ENCODE measurements around the gene PDLIM5. TPM values are rescaled to one million over a fixed set of nuclear protein-coding genes. Genes with fewer than 3 reads are reported as not detected.

Gene PDLIM5
- total and polyA plus RNA-seq, 5 experiments from 2014 or later, result 29.1 to 46.3 (median 33.6) TPM

DNA sequence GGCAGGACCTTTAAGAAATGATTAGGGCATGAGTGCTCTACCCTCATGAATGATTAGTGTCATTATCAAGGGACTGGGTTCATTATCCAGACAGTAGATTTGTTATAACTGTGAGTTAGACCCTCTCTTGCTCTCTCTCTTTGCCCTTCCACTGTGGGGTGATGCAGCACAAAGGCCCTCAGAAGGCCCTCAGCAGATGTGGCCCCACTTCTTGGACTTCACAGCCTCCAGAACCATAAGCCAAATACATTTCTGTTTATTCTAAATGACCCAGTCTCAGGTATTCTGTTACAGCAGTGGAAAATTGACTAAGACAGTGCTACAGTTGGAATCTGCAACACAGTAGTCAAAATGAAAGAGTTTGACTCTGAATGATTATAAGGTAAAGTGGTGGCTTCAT is 17.2 kb upstream of the PDLIM5 start:
- Mint-ChIP-seq H3K4me1 (peaks cover 0 to 4% (median 1%) of the 10 kb centered on the region in 4 donors), H3K27me3 (peaks cover 0 to 5% (median 4%) of the 10 kb centered on the region in 5 donors), H3K9me3 (peaks cover 0 to 3% (median 0%) of the 10 kb centered on the region in 9 donors), H3K36me3 (peaks cover 0 to 2% (median 0%) of the 10 kb centered on the region in 3 donors), H3K27ac (no peak overlapping the region), H3K4me3 (no peak overlapping the region)
- DNase-seq (no peak), ATAC-seq (no peak)
- POLR2A ChIA-PET, result no interaction called here

DNA sequence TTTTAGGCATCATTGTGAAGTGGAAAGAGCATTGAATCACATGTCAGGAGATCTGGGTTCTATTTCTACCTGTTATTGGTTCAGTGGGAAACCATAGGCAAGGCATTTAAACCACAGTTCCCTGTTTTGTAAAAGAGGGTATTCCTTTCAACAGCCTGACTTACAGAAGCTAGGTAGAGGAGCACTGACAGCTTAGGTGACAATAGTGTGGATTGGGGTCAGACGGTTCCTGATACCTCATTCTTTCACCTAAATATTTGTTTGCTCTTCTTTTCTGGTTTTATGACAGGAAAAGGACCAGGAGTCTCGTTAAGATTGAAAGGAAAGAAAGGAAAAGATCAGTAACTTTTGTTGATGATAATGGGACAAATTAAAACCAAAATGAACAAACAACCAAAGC is 15.9 kb upstream of the PDLIM5 start:
- Mint-ChIP-seq H3K9me3 (peaks cover 0 to 3% (median 0%) of the 10 kb centered on the region in 9 donors), H3K27me3 (peaks cover 0 to 5% (median 4%) of the 10 kb centered on the region in 5 donors), H3K4me1 (peaks cover 0 to 6% (median 2%) of the 10 kb centered on the region in 4 donors), H3K27ac (no peak overlapping the region), H3K4me3 (no peak overlapping the region), H3K36me3 (peaks cover 0 to 2% (median 0%) of the 10 kb centered on the region in 3 donors)
- ATAC-seq, result no peak
- POLR2A ChIA-PET, result no interaction called here
- no peak for DNase-seq

GRCh38 chr4:94436512-94436911 is 15.2 kb upstream of the PDLIM5 start:
- DNase-seq (no peak), ATAC-seq (no peak)
- Mint-ChIP-seq H3K9me3 (peaks cover 0 to 3% (median 0%) of the 10 kb centered on the region in 9 donors), H3K27ac (no peak overlapping the region), H3K27me3 (peaks cover 0 to 5% (median 4%) of the 10 kb centered on the region in 5 donors), H3K4me1 (peaks cover 0 to 6% (median 2%) of the 10 kb centered on the region in 4 donors), H3K36me3 (peaks cover 0 to 2% (median 0%) of the 10 kb centered on the region in 3 donors), H3K4me3 (no peak overlapping the region)
- POLR2A ChIA-PET, result no interaction called here

GRCh38 chr4:94439606-94440005 is 12.1 kb upstream of the PDLIM5 start:
- POLR2A ChIA-PET, result no interaction called here
- H3K27ac Mint-ChIP-seq, result no peak overlapping the region

DNA sequence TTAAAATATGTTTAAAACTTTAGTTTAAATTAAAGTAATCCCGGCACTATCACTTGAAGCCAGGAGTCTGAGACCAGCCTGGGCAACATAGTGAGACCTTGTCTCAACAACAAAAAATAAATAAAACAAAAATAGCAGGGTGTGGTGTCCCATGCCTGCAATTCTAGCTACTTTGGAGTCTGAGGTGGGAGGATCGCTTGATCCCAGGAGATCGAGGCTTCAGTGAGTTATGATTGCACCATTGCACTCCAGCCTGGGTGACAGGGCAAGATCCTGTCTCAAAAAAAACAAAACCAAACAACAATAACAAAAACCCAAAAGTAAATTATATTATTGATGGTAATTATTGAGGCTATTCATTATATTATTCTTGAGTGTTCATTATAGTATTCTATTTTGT is 9.9 kb upstream of the PDLIM5 start:
- POLR2A ChIA-PET, result no interaction called here
- ATAC-seq (no peak), DNase-seq (no peak)
- H3K27ac Mint-ChIP-seq, result no peak overlapping the region
- peaks cover 0 to 6% (median 2%) of the 10 kb centered on the region in 4 donors for H3K4me1 Mint-ChIP-seq
- H3K9me3 Mint-ChIP-seq, result no peaks in the 10 kb centered on the region
- H3K36me3 Mint-ChIP-seq, result no peaks in the 10 kb centered on the region
- no peak overlapping the region for H3K4me3 Mint-ChIP-seq
- peaks cover 1 to 14% (median 3%) of the 10 kb centered on the region in 5 donors for H3K27me3 Mint-ChIP-seq

More at GRCh38 chr4:94439606-94440005, 12.1 kb upstream of the PDLIM5 start:
- Mint-ChIP-seq H3K27me3 (peaks cover 0 to 4% (median 1%) of the 10 kb centered on the region in 5 donors), H3K36me3 (no peaks in the 10 kb centered on the region), H3K4me3 (no peak overlapping the region), H3K9me3 (peaks cover 0 to under 1% (median 0%) of the 10 kb centered on the region in 9 donors), H3K4me1 (peaks cover 0 to 6% (median 2%) of the 10 kb centered on the region in 4 donors)
- ATAC-seq, result no peak
- DNase-seq, result no peak

DNA sequence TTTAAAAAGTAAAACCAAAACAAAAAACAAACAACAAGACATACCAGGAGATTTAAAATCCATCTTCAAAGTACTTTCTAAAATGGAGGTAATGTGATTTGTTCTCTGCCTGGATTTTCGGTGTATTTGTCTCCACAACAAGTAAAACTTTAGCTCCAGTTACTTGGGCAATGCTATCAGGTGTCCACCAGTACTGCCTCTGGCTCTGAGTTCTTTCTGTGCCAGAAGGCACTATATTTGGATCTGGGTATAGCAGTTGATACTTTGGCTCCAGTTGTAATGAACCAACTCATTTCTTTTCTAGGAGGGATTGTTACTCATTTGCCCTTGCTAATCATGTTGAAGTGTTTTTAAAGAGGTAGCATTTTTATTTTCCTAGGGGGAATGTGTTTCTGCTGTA is 9.5 kb upstream of the PDLIM5 start:
- ATAC-seq, result no peak
- POLR2A ChIA-PET, result no interaction called here
- Mint-ChIP-seq H3K9me3 (no peaks in the 10 kb centered on the region), H3K27me3 (peaks cover 3 to 18% (median 7%) of the 10 kb centered on the region in 5 donors), H3K4me1 (peaks cover 0 to 6% (median 2%) of the 10 kb centered on the region in 4 donors), H3K4me3 (no peak overlapping the region), H3K36me3 (no peaks in the 10 kb centered on the region), H3K27ac (no peak overlapping the region)
- no peak for DNase-seq

- H3K9me3 Mint-ChIP-seq, result no peaks in the 10 kb centered on the region
- H3K4me1 Mint-ChIP-seq, result peaks cover 0 to 6% (median 3%) of the 10 kb centered on the region in 4 donors
- POLR2A ChIA-PET, result no interaction called here
- H3K4me3 Mint-ChIP-seq, result no peak overlapping the region
- no peaks in the 10 kb centered on the region for H3K36me3 Mint-ChIP-seq
- H3K27ac Mint-ChIP-seq, result no peak overlapping the region
- peaks cover 9 to 39% (median 21%) of the 10 kb centered on the region in 5 donors for H3K27me3 Mint-ChIP-seq
- DNase-seq (no peak), ATAC-seq (no peak)
These were observed 5.4 kb upstream of the PDLIM5 start for GRCh38 chr4:94446386-94446785.

DNA sequence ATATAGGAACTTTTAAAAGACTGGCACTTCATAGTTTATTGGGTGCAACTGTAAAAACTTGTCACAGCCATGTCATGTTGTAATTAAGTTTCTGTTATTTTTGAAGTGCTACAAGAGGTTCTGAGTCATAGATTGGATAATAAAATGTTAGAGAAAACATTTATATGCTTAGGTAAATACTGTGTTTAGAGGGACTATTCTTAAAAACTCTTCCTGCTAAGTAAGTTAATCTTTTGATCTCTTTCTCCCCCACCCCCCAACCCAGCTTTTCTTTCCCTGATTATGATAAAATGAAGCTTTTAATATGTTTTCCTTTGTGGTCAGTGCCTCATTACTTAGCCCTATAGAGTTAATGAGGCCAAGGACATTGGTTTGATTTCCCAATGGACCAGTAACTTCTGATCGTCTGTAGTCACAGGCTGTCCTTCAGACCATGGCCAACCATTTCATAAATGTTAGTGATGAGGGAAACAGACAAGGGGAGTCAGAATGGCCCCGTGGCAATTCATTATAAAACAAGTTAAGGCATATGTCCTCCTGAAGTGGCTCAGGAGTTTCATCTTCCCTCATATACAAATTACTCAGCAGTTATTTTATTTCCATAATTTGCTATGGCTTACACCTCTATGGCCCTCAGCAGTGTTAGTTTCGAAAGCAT is 3.9 kb upstream of the PDLIM5 start:
- Mint-ChIP-seq H3K4me1 (peaks cover 4 to 12% (median 9%) of the 10 kb centered on the region in 4 donors), H3K9me3 (no peaks in the 10 kb centered on the region), H3K4me3 (no peak overlapping the region), H3K27ac (no peak overlapping the region), H3K36me3 (no peaks in the 10 kb centered on the region), H3K27me3 (peaks cover 9 to 39% (median 21%) of the 10 kb centered on the region in 5 donors)
- POLR2A ChIA-PET, result no interaction called here
- ATAC-seq (no peak), DNase-seq (no peak)

DNA sequence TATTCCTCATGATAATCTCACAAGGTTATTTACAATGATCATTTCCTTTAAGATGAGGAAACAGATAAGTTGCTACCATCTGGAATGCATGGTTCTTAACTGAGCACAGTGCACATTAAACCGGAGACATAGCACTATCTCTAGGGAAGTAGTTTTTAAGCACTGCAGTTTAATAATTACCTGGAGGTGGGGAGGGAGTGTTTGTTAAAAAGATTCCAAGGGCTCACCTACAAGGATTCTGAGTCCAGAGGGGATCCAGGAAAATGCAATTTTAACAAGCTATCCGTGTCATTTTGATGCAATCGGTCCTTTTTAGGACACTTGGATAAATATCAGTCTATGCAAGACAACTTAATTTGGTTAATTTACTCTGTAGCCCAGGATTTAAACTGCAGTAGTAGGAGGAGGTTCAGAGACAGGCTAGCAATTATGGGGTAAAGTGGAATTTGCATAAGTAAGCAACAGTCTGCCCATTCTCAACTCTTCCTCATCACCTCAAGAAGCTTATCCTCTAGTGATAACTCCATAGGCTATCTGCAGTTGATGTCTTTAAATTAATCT is 2.8 kb upstream of the PDLIM5 start:
- POLR2A ChIA-PET, result interaction anchor here (0.6 kb wide), 1 partner anchor 905 kb away, joined by 3 read pairs; no protein-coding TSS in a partner anchor

DNA sequence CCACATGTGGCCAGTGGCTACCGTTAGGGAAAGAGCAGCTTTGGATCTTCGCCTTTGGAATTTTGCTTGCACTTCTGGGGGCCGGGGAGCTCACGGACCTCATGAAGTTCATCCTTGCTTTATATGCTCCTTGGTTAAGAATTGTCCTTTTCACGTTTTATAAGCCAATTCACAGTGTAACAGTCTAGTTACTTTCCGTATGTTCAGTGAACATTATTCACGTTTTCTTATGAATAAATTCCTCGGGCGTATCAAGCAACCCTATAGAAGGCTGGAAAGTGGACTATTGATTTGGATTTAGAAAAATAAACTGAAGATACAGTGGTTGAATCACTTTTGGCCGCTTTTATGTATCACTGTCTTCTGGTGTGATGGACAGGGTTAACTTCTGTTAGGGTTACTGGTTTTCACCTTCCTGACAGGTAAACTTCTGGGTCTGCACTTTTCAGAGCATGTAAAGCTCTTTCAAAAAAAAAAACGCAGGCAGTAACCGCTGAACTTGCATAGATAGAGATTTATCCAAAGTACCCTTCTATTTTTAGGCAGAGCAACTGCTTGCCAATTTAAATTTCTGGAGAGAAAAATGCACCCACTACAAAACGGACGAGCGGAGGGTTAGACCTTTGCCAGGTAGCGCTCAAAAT is 569 bp upstream of the PDLIM5 start:
- Mint-ChIP-seq H3K27ac (peak overlapping the region; percentile 27 to 93 (median 80)), H3K36me3 (peaks cover 0 to 7% (median 0%) of the 10 kb centered on the region in 3 donors), H3K4me3 (peak overlapping the region; percentile 85 to 96 (median 90)), H3K4me1 (peaks cover 10 to 34% (median 28%) of the 10 kb centered on the region in 4 donors), H3K9me3 (no peaks in the 10 kb centered on the region), H3K27me3 (peaks cover 6 to 29% (median 16%) of the 10 kb centered on the region in 5 donors)
- POLR2A ChIA-PET, result interaction anchor here (0.6 kb wide), 1 partner anchor 163 kb away, joined by 3 read pairs; no protein-coding TSS in a partner anchor
- DNase-seq (peak in 1 of 10 donors; percentile 5), ATAC-seq (no peak)

More for the DNA sequence above, 2.8 kb upstream of the PDLIM5 start:
- DNase-seq, result no peak
- Mint-ChIP-seq H3K27me3 (peaks cover 9 to 39% (median 21%) of the 10 kb centered on the region in 5 donors), H3K9me3 (no peaks in the 10 kb centered on the region), H3K4me1 (peaks cover 10 to 22% (median 18%) of the 10 kb centered on the region in 4 donors), H3K36me3 (no peaks in the 10 kb centered on the region), H3K4me3 (no peak overlapping the region), H3K27ac (no peak overlapping the region)
- ATAC-seq, result no peak

- peak overlapping the region in 9 of 10 donors; percentile 18 to 88 (median 42) for H3K27ac Mint-ChIP-seq
- DNase-seq, result peak in 4 of 10 donors; percentile 2 to 11 (median 8)
These were observed 982 bp downstream of the PDLIM5 start for GRCh38 chr4:94452476-94453371.

More at GRCh38 chr4:94452476-94453371, 982 bp downstream of the PDLIM5 start:
- Mint-ChIP-seq H3K4me1 (peaks cover 12 to 37% (median 31%) of the 10 kb centered on the region in 4 donors), H3K9me3 (no peaks in the 10 kb centered on the region), H3K36me3 (peaks cover 0 to 7% (median 0%) of the 10 kb centered on the region in 3 donors), H3K4me3 (peak overlapping the region; percentile 75 to 96 (median 90)), H3K27me3 (peaks cover 0 to 19% (median 11%) of the 10 kb centered on the region in 5 donors)
- ATAC-seq, result no peak
- POLR2A ChIA-PET, result no interaction called here
